Spinal cord (tissue), 4 donors: Measurements from ENCODE around the gene FAAH2. TPM values are rescaled to one million over a fixed set of nuclear protein-coding genes. Genes with fewer than 3 reads are reported as not detected.

Experiments
- polyA plus RNA-seq, 2 donors: library from polyadenylated mRNA; unstranded; fragments of 120-200 nt; gene quantifications; one replicate each; pipeline ENCODE4 v1.2.1, GENCODE V29; 2013; ENCODE audit not compliant: insufficient read length in 2 of 2
- total RNA-seq, 2 donors: library from RNA; depleted of rRNA in 1 of 2; stranded (reverse); fragments of 120-200 nt in 1 of 2; fragments of >200 nt in 1 of 2; gene quantifications; one replicate each; pipeline versions ENCODE4 v1.2.3 to v1.2.4, GENCODE V29; 2013 to 2014

Gene FAAH2
- total and polyA plus RNA-seq, 4 donors = 1.5 to 5.7 (median 4.6) TPM

Other genes starting within 250 kb of the FAAH2 start
- 10 to 100 TPM; 11.5 to 18.6 TPM for gene SPIN2B, start 165.2 kb upstream of the FAAH2 start, total RNA-seq
- gene SPIN2B, start 165.2 kb upstream of the FAAH2 start, polyA plus RNA-seq = 10 to 100 TPM; 24.6 to 27.8 TPM
- 1 to 10 TPM in 1 of 2 donors, under 1 TPM in 1; 0.40 to 4.8 TPM for gene SPIN2A, start 149.3 kb upstream of the FAAH2 start, total RNA-seq
- 1 to 10 TPM; 1.6 to 2.7 TPM for gene SPIN2A, start 149.3 kb upstream of the FAAH2 start, polyA plus RNA-seq